MM.1S (cell line): ENCODE results near the gene ST6GAL2.

Source experiments
- CTCF ChIP-seq: fragments of 300-600 bp; sonication (generic); IDR thresholded peaks from 2 replicates; pipeline ENCODE4 v1.5.1; 2016; ENCODE audit warnings: antibody characterized with exemption, low read length, mixed read lengths
- EZH2 ChIP-seq: fragments of 300-600 bp; sonication (generic); optimal IDR thresholded peaks from 2 replicates; pipeline ENCODE3; 2017; ENCODE audit warnings: low read depth, mild to moderate bottlenecking, antibody characterized with exemption, low read length, mixed read lengths

DNA sequence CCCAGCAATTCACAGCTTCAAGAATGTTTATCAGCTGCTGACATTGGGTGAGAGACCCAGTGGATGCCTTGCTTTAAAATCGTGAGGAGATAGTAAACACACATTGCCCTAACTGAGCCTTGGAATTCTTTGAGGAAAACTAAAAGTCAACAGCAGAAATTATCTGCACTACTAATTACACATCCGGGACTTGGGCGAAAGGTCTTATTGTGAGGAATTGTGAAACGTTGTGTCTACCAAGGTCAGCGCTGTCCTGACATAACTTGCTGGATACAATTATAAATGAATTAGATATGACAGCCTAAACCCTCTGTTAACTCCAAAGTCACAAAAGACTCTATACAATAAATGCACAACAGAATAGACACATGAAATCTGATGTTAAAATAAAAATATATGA, 121.4 kb downstream of the ST6GAL2 start:
- TF ChIP-seq EZH2 (no peak), CTCF (no peak)
